Measurements from ENCODE around the gene CFAP65. TPM values are rescaled to one million over a fixed set of nuclear protein-coding genes. Genes with fewer than 3 reads are reported as not detected.

CFAP65 gene
- total RNA-seq, 1 donor from 2014 or later = 0.80 TPM

GRCh38 chr2:219028996-219029828 is 12.1 kb downstream of the CFAP65 start:
- H4K20me1 ChIP-seq (ENCODE audit: low read depth) = no peaks in the 10 kb centered on the region
- no peaks in the 10 kb centered on the region for H3K9me3 ChIP-seq (ENCODE audit: low read depth)
- DNase-seq (ENCODE audit: low spot score) = no peak
- H2AFZ ChIP-seq (replicated peaks) = no peak overlapping the region
- no peak overlapping the region for H3K27ac ChIP-seq
- H3K4me1 ChIP-seq = no peaks in the 10 kb centered on the region
- H3K4me2 ChIP-seq = no peak overlapping the region
- no peaks in the 10 kb centered on the region for H3F3A ChIP-seq (ENCODE audit: low read depth)
- H3K4me1 Mint-ChIP-seq = peaks cover 4% of the 10 kb centered on the region
- no peak overlapping the region for H3K4me3 Mint-ChIP-seq
- no peaks in the 10 kb centered on the region for H3K36me3 ChIP-seq
- no peak overlapping the region for H3K4me3 ChIP-seq
- TF ChIP-seq EZH2 (IDR thresholded peaks at IDR 0.05) (no peak), EZH2phosphoT487 (IDR thresholded peaks at IDR 0.05) (no peak)
- TF ChIP-seq, protein P1, sequence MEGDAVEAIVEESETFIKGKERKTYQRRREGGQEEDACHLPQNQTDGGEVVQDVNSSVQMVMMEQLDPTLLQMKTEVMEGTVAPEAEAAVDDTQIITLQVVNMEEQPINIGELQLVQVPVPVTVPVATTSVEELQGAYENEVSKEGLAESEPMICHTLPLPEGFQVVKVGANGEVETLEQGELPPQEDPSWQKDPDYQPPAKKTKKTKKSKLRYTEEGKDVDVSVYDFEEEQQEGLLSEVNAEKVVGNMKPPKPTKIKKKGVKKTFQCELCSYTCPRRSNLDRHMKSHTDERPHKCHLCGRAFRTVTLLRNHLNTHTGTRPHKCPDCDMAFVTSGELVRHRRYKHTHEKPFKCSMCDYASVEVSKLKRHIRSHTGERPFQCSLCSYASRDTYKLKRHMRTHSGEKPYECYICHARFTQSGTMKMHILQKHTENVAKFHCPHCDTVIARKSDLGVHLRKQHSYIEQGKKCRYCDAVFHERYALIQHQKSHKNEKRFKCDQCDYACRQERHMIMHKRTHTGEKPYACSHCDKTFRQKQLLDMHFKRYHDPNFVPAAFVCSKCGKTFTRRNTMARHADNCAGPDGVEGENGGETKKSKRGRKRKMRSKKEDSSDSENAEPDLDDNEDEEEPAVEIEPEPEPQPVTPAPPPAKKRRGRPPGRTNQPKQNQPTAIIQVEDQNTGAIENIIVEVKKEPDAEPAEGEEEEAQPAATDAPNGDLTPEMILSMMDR (IDR thresholded peaks at IDR 0.05) = no peak
- no peaks in the 10 kb centered on the region for H3K79me2 ChIP-seq (ENCODE audit: low read depth)
- no peaks in the 10 kb centered on the region for H3K36me3 Mint-ChIP-seq
- no peak overlapping the region for H3K27ac Mint-ChIP-seq
- H3K27me3 ChIP-seq = peaks cover 21% of the 10 kb centered on the region
- no peak overlapping the region for H3K9ac ChIP-seq
- H3K9me3 Mint-ChIP-seq = no peaks in the 10 kb centered on the region
- H3K27me3 Mint-ChIP-seq (ENCODE audit: insufficient read depth, low read depth) = peaks cover 6% of the 10 kb centered on the region

DNA sequence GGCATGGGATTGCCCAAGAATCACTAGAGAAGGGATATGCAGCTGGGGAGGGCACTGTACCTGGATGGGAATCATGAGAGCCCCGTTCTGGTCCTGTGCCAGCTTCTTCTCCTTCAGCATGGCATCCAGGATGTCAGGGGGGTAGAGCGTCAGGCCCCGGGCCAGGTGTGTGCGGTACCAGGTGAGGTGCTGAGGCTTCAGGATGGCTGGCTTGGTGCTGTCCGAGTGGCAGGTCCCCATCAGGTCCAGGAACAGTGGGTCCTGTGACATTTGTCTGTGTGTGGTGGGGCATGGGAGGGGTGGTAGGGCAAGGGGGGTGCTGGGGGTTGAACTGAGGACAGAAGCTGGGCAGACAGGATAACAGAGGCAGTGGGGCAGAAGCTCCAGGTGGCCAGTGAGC is 13.2 kb downstream of the CFAP65 start:
- H4K20me1 ChIP-seq (ENCODE audit: low read depth) = no peaks in the 10 kb centered on the region
- no peak for DNase-seq (ENCODE audit: low spot score)
- Mint-ChIP-seq H3K4me3 (no peak overlapping the region), H3K36me3 (no peaks in the 10 kb centered on the region), H3K27ac (no peak overlapping the region), H3K4me1 (peaks cover 4% of the 10 kb centered on the region), H3K9me3 (no peaks in the 10 kb centered on the region), H3K27me3 (ENCODE audit: insufficient read depth, low read depth) (peaks cover 4% of the 10 kb centered on the region)
- no peaks in the 10 kb centered on the region for H3K9me3 ChIP-seq (ENCODE audit: low read depth)
- no peak overlapping the region for H3K27ac ChIP-seq
- H2AFZ ChIP-seq (replicated peaks) = no peak overlapping the region
- H3K79me2 ChIP-seq (ENCODE audit: low read depth) = no peaks in the 10 kb centered on the region
- TF ChIP-seq, protein P1 (IDR thresholded peaks at IDR 0.05) = no peak
- TF ChIP-seq EZH2 (IDR thresholded peaks at IDR 0.05) (no peak), EZH2phosphoT487 (IDR thresholded peaks at IDR 0.05) (no peak)
- peaks cover 3% of the 10 kb centered on the region for H3K4me1 ChIP-seq
- H3K36me3 ChIP-seq = no peaks in the 10 kb centered on the region
- no peak overlapping the region for H3K9ac ChIP-seq
- no peak overlapping the region for H3K4me2 ChIP-seq
- no peaks in the 10 kb centered on the region for H3F3A ChIP-seq (ENCODE audit: low read depth)
- peaks cover 10% of the 10 kb centered on the region for H3K27me3 ChIP-seq
- H3K4me3 ChIP-seq = no peak overlapping the region

- H3K4me1 Mint-ChIP-seq = peaks cover 7% of the 10 kb centered on the region
- H3K4me2 ChIP-seq = no peak overlapping the region
- H3K27me3 ChIP-seq = peaks cover 5% of the 10 kb centered on the region
- TF ChIP-seq EZH2phosphoT487 (IDR thresholded peaks at IDR 0.05) = no peak
- TF ChIP-seq, protein P1 (IDR thresholded peaks at IDR 0.05) = no peak
- no peak for DNase-seq (ENCODE audit: low spot score)
- H3K4me1 ChIP-seq = peaks cover 3% of the 10 kb centered on the region
- no peak overlapping the region for H3K4me3 Mint-ChIP-seq
- H3K27ac ChIP-seq = no peak overlapping the region
- no peaks in the 10 kb centered on the region for H3F3A ChIP-seq (ENCODE audit: low read depth)
- no peak overlapping the region for H3K4me3 ChIP-seq
- H3K79me2 ChIP-seq (ENCODE audit: low read depth) = no peaks in the 10 kb centered on the region
- H4K20me1 ChIP-seq (ENCODE audit: low read depth) = no peaks in the 10 kb centered on the region
- H3K36me3 ChIP-seq = no peaks in the 10 kb centered on the region
- H3K9me3 Mint-ChIP-seq = no peaks in the 10 kb centered on the region
- H3K9ac ChIP-seq = no peak overlapping the region
- no peak overlapping the region for H3K27ac Mint-ChIP-seq
- H3K9me3 ChIP-seq (ENCODE audit: low read depth) = no peaks in the 10 kb centered on the region
- no peaks in the 10 kb centered on the region for H3K36me3 Mint-ChIP-seq
- H2AFZ ChIP-seq (replicated peaks) = no peak overlapping the region
- peaks cover 2% of the 10 kb centered on the region for H3K27me3 Mint-ChIP-seq (ENCODE audit: insufficient read depth, low read depth)
These were observed 13.7 kb downstream of the CFAP65 start for GRCh38 chr2:219027511-219028055.

Data from neural progenitor cell (in vitro differentiated cells).